C4-2B (cell line): ENCODE measurements around the gene TIA1.

ENCODE experiments used
- ZFX ChIP-seq: fragments of 450-650 bp; IDR thresholded peaks from 2 replicates; pipeline ENCODE4 v1.6.1; 2017
- TF ChIP-seq, protein P1 (sequence below): fragments of 450-650 bp; conservative IDR thresholded peaks from 2 replicates; pipeline ENCODE4 v1.5.1; 2017; ENCODE audit warnings: mild to moderate bottlenecking

DNA sequence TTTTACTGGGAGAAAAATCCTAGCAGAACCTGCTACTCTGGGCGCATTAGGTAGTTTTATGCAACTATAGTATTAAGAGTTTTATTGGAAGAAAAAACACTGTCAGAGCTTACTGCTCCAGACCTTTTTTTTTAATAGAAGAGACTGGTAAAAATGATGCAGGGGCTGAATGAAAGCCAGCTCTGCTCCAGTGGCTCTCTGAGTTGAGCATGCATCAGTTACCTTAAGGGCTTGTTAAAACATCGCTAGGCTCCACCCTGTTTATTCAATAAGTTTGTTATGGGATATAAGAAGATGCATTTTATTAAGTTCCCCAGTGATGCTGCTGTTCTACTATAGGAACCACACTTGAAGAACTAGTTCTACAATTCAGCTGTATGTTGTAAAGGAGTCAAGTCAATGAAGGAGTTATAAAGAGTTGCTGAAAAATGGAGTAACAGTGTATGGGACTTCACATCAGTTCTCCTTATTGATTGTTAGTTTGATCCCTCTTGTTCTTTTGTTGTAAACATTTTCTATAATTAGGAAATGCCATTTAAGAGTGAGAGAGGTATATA lies 31.9 kb upstream of the TIA1 start:
- TF ChIP-seq, protein P1, sequence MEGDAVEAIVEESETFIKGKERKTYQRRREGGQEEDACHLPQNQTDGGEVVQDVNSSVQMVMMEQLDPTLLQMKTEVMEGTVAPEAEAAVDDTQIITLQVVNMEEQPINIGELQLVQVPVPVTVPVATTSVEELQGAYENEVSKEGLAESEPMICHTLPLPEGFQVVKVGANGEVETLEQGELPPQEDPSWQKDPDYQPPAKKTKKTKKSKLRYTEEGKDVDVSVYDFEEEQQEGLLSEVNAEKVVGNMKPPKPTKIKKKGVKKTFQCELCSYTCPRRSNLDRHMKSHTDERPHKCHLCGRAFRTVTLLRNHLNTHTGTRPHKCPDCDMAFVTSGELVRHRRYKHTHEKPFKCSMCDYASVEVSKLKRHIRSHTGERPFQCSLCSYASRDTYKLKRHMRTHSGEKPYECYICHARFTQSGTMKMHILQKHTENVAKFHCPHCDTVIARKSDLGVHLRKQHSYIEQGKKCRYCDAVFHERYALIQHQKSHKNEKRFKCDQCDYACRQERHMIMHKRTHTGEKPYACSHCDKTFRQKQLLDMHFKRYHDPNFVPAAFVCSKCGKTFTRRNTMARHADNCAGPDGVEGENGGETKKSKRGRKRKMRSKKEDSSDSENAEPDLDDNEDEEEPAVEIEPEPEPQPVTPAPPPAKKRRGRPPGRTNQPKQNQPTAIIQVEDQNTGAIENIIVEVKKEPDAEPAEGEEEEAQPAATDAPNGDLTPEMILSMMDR: no peak
- TF ChIP-seq ZFX: no peak
